ENCODE results near the gene FAIM2.
A peak's percentile ranks its signal among the peaks of the same experiment; 100 is the strongest.
"Not testable (repeated sequence)": the region's sequence is repeated elsewhere in the genome, so short reads cannot be mapped to it uniquely, and the experiment has no call there.

FAIM2 gene

GRCh38 chr12:49863946-49864797, 39.5 kb downstream of the FAIM2 start:
- no peak for DNase-seq (ENCODE audit: low read depth)

DNA sequence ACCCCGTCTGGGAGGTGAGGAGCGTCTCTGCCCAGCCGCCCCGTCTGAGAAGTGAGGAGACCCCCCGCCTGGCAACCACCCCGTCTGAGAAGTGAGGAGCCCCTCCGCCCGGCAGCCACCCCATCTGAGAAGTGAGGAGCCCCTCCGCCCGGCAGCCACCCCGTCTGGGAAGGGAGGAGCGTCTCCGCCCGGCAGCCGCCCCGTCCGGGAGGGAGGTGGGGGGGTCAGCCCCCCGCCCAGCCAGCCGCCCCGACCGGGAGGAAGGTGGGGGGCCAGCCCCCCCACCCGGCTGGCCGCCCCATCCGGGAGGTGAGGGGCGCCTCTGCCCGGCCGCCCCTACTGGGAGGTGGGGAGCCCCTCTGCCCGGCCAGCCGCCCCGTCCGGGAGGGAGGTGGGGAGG, 42.8 kb downstream of the FAIM2 start:
- not testable (repeated sequence) for DNase-seq (ENCODE audit: low read depth)

DNA sequence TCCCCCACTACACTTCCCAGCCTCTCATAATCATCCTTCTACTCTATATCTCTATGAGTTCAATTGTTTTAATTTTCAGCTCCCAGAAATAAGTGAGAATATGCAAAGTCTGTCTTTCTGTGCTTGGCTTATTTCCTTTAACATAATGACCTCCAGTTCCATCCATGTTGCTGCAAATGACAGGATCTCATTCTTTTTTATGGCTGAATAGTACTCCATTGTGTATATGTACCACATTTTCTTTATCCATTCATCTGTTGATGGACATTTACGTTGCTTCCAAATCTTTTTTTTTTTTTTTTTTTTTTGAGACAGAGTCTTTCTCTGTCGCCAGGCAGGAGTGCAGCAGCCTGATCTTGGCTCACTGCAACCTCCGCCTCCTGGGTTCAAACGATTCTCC, 47.8 kb downstream of the FAIM2 start:
- DNase-seq (ENCODE audit: low read depth), result not testable (repeated sequence)

- DNase-seq (ENCODE audit: low read depth), result no peak
Observed at GRCh38 chr12:49854976-49855375, 48.7 kb downstream of the FAIM2 start.

DNA sequence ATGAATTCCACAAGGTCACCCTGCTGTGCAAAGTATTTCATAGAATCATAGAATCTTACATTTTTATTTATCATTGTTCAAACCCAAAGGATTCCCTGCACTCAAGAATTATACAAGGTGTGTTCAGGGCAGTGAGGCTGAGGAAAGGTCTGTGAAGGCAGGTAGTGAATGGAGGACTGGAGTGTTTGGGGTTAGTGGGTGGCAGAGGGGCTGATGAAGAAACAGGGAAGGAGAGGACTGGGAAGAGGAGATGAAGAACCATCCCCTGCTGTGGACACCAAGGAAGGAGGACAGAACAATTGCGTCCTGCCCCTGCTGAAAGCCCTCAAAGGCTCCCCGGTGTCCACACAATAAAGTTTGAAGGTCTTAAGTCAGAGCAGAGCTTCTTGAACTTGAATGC, 50.0 kb downstream of the FAIM2 start:
- no peak for DNase-seq (ENCODE audit: low read depth)

- no peak for DNase-seq (ENCODE audit: low read depth)
Observed at GRCh38 chr12:49847161-49847560, 56.5 kb downstream of the FAIM2 start.

DNA sequence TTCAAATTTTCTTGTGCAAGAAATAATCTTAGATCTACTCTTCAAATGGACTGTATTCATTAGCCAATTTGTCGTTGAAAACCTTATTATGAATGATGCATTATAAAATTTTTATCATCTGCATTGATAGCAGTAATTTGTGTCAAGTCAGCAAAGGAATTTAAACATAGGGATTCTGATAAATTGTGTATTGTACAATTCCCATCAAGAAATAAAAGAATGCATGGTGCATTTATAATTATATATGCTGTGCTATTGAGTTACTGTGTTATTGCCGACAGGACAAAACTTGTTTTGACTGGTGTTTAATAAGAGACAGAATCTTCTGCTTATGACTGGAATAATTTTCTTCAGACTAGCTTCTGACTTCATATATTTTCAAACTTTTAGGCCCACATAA, 57.7 kb downstream of the FAIM2 start:
- DNase-seq (ENCODE audit: low read depth), result no peak

DNA sequence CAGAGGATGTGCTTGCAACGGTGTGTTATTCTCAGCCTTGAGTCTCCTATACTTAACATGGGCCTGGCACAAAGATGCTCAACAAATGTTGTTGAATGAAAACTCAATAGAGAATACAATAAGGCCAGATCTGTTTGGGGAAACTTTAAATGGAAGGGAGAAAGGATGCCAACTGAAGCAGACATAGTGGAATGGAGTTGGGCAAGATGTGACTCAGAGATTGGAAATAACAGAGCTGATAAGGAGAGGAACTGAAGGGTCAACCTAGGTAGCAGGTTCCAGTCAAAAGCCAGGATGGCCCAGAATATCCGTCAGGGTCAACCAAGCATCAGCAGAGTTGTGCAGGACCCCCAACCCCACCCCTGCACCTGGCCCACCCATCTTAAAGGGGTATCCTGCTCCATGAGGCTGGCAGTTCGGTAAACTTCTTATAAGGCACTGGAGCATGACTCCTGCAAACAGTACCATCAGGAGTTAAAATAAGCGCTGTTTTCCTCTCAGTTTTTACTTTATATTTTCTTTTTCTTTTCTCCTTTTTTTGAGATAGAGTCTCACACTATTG, 59.7 kb downstream of the FAIM2 start:
- no peak for DNase-seq (ENCODE audit: low read depth)

DNA sequence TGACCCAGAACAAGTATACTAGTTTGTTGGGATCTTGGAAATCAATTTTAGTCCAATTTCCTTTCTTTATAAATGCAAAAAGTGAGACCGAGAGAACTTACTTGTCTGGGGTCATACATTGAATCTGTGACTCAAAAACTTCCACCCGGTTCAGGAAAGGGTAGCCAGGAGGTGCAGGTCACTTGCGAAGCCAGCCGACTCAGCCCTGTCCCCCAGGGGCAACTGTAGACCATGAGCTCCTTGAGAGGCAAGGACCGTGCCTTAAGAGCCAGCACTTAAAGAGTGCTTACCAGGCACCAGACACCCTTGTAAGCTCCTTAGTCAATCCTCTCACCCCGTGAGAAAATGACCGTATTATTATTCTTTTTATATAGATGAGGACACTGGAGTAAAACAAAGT, 60.3 kb downstream of the FAIM2 start:
- DNase-seq (ENCODE audit: low read depth), result no peak

DNA sequence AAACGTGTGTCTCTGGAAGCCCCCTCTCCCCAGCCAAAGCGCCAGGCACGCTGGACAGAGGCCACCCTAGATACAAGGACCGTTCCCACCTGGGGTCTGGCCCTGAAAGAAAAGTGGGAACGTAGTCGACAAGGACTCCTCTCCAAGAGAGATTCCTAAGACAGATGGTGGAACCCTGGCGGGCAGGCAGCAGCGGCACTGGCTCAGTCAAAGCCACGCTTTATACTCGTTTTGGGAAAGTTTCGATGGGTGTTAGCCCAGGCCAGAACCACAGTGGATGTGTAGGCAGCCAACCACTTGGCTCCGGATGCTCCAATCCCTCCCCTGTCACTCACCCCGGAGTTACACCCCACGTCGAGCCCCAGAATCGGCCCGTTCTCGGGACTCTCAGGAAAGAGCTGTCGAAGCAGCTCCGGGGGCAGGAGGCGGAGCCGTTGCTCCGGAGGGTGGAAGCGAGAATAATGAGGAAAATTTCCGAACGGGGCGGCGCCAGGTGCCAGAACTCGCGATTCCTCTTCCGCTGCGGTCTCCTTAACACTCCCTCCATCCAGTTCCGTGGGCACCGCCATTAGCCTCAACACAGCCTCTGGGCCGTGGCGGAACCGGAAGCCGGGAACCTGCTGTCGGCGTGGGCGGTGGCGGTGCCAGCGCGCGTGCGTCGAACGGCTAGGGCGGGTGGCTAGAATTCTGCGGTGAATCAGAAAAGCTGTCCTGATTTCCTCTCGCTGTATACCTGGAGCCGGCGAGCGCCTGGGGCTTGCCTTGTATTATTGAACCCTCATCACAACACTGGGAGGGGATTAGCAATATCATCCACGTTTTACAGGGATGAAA, 61.0 kb downstream of the FAIM2 start, which contains the start of gene BCDIN3D:
Gene BCDIN3D, minus strand, starts transcription at position 588 of the 834 bp plus-strand sequence. Its CDS starts 19 bp downstream, at position 569.
- DNase-seq (ENCODE audit: low read depth), result peak; percentile 86

GRCh38 chr12:49838973-49839633, 64.6 kb downstream of the FAIM2 start:
- no peak for DNase-seq (ENCODE audit: low read depth)

DNA sequence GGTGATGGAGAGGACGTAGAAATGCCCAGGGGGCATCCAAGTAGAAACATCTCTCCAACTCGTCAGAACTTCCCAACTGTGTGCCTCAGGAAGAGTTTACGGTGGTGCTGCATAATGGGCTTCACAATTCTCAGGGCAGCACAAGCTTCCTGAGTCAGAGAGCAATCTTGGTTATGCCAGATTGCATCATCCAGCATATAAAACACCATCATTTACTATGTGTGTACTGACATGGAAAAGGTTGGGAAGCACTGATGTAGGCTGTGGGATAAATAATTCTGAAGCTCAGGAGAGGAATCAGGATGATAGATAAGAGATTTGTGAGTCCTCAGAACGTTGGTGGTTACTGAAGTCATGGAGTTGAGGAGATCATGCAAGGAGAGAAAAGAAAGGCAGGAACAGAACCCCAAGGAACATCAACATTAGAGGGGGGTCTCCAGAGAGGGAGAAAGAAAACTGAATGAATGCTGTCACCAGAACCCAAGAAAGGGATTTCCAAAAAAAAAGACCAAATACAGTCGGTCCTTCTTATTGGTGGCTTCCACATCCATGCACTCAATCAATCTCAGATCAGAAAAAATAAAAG, 70.8 kb downstream of the FAIM2 start:
- DNase-seq (ENCODE audit: low read depth), result peak; percentile 77

DNA sequence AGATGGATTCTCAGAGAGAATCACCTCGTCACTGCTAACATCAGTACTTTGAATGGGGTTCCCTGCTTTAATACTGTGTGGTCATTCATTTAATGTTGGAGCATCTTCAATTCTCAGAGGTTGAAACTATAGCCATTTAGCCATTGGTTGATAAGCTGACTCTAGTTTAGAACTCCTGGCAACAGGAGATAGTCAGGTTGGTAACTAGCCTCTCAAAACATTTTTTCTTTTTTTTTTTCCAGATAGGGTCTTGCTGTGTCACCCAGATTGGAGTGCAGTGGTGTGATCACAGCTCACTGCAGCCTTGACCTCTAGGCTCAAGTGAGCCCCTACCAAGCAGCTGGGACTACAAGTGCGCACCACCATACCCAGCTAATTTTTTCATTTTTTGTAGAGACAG, 72.0 kb downstream of the FAIM2 start:
- no peak for DNase-seq (ENCODE audit: low read depth)

DNA sequence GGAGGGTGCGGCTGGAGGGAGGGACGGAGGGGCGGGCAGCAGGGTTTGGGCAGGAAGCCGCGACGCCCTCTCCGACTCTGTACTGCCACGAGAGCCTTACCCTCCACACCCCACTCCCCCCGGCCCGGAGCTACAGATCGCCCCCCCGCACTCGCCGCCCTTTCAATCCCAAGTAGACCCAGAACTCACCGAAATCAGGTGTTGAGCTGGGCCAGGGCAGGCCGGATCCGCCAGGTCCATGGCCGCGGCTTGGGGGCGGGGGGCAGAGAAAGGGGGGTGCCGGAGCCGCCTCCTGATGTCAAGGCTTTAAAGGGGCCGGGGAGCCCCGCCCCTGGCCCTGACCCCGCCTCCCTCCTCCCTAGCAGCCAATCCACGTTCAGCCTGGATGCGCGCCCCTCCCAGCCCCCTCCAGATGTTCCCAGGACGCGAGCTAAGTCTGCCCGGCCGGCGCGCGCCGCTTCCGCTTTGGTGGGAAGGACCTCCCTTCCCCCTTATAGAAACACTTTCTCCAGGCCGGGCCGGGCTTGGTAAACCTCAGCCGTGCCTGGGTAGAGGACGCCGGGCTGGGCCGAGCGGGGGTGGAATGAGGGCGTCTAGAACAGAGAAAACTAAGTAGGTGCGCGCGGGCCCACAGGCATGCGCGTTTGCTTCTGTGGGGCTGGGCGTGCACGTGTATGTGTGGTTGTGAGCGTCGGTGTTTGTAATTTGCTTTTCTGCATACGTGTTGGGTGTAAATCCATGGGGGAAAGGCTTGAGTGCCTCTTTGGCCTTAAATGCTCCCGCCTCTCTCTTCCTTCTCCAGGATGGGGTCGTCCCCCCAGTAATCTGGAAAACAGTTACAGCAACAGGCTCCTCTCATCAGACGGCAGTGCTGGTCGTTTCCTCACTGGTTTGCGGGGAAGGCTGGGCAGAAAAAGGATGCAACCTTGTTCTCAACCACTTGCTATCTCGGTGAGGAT, 75.3 kb downstream of the FAIM2 start, which contains the start of gene NCKAP5L:
Gene NCKAP5L, minus strand, starts transcription at position 281 of the 959 bp plus-strand sequence. CDS start 24,369 bp downstream, outside the sequence.
- peak; percentile 94 for DNase-seq (ENCODE audit: low read depth)

DNA sequence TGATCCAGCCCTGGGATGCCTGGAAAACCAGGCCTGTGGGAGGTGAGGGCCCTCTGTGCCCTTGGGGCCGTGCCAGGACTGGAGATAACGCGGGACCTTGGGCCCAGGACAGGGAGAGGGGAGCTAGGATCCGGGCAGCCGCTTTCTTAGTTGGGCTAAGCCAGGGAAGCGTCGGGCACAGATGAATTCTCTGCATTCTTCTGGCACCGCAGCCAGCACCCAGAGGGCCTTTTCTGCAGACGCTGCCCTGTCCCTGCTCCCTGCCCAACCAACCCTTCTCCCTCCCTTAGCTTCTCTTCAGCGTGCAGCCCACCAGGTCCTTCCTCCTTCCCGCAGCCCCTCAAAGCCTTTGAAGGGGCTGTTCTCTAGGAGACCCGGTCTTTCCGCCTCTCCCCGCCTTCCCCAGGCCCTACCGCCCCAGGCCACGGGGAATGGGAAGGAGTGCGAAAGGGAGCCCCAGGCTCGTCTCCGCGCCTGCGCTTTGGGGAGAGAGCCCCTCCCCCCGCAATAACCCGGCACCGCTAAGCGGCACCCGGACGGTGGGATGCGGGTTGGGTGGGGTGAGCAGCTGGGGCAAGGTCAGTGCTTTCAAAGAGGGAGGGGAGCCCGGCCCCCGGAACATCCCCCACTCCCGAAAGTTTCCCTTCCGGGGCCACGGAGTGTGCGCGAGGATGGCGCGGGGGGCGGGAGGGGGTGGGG, 76.2 kb downstream of the FAIM2 start:
- no peak for DNase-seq (ENCODE audit: low read depth)

- DNase-seq (ENCODE audit: low read depth), result no peak
Observed at GRCh38 chr12:49827051-49827400, 76.7 kb downstream of the FAIM2 start.

GRCh38 chr12:49825971-49826421, 77.7 kb downstream of the FAIM2 start:
- no peak for DNase-seq (ENCODE audit: low read depth)

DNA sequence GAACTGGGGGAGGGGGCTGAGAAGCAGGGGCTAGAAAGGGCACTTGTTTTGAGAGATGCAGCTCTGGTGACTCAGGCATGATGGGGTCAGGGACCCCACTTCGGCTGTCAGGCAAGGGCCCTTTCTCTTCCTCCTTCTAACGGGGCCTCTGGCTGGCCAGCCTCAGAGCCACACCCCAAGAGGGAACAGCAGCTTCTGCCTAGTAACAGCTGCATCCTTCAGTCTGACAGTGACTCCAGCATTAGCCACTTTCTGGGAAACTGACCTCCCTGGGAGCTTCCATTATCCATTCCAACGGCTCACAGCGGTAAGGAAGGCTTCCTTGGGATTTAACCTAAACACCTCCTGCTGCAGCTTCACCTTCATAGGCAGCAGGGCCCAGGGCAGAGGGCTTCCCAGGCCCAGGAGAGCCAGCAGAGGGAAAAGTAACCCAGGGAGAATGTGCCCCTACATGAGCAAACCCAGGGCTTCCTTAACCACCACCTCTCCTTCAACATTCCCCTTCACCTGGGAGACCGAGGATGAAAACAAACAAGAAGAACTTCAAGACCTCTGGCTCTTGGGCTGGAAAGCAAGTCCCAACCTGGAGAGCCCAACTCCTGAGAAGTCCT, 78.2 kb downstream of the FAIM2 start:
- DNase-seq (ENCODE audit: low read depth), result no peak

- DNase-seq (ENCODE audit: low read depth), result no peak
Observed at GRCh38 chr12:49824895-49825294, 78.8 kb downstream of the FAIM2 start.

Data from fibroblast of the conjunctiva (primary cell).